ENCODE results near the gene EXOC4.

DNA sequence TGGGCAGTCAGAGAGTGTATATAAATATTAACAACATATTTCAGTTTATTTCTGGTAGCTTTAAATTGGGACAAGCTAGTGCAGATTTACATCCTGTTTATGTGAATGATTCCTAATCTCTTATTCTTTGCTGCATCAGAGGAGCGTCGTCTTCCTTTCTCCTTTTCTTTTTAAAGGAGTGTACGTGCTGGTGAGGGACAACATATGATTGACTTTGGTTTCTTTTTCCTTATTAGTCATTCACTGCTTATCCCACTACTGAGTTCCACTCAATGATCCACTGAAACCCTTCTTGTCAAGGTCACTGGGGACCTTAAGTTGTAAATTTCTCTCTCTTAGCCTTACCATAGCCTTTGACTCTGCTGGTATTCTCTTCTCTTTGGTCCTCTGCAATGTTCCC, 116.3 kb downstream of the EXOC4 start:
- TF ChIP-seq, protein P1, sequence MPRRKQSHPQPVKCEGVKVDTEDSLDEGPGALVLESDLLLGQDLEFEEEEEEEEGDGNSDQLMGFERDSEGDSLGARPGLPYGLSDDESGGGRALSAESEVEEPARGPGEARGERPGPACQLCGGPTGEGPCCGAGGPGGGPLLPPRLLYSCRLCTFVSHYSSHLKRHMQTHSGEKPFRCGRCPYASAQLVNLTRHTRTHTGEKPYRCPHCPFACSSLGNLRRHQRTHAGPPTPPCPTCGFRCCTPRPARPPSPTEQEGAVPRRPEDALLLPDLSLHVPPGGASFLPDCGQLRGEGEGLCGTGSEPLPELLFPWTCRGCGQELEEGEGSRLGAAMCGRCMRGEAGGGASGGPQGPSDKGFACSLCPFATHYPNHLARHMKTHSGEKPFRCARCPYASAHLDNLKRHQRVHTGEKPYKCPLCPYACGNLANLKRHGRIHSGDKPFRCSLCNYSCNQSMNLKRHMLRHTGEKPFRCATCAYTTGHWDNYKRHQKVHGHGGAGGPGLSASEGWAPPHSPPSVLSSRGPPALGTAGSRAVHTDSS (CRISPR knock-in tag; conservative IDR thresholded peaks at IDR 0.05) = no peak
- TF ChIP-seq U2AF1 (optimal IDR thresholded peaks at IDR 0.05; ENCODE audit: low read depth, low read length) (no peak), SP2 (CRISPR knock-in tag; IDR thresholded peaks at IDR 0.05) (no peak), HDAC2 (CRISPR knock-in tag; IDR thresholded peaks at IDR 0.05) (no peak), ZFY (CRISPR knock-in tag; IDR thresholded peaks at IDR 0.05) (no peak), JUN (CRISPR knock-in tag; IDR thresholded peaks at IDR 0.05) (no peak), TCF7 (IDR thresholded peaks at IDR 0.05; ENCODE audit: low read depth) (no peak), ZNF263 (CRISPR knock-in tag; IDR thresholded peaks at IDR 0.05) (no peak), PHF5A (CRISPR knock-in tag; IDR thresholded peaks at IDR 0.05; ENCODE audit: low read depth, unreplicated experiment) (no peak), EZH2 (conservative IDR thresholded peaks at IDR 0.05; ENCODE audit: low read depth, low read length) (no peak), PAX8 (CRISPR knock-in tag; IDR thresholded peaks at IDR 0.05; ENCODE audit: borderline replicate concordance) (no peak), ETV6 (CRISPR knock-in tag; conservative IDR thresholded peaks at IDR 0.05) (no peak)
- TF ChIP-seq, protein P2, sequence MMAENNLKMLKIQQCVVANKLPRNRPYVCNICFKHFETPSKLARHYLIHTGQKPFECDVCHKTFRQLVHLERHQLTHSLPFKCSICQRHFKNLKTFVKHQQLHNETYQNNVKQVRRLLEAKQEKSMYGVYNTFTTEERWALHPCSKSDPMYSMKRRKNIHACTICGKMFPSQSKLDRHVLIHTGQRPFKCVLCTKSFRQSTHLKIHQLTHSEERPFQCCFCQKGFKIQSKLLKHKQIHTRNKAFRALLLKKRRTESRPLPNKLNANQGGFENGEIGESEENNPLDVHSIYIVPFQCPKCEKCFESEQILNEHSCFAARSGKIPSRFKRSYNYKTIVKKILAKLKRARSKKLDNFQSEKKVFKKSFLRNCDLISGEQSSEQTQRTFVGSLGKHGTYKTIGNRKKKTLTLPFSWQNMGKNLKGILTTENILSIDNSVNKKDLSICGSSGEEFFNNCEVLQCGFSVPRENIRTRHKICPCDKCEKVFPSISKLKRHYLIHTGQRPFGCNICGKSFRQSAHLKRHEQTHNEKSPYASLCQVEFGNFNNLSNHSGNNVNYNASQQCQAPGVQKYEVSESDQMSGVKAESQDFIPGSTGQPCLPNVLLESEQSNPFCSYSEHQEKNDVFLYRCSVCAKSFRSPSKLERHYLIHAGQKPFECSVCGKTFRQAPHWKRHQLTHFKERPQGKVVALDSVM (CRISPR knock-in tag; IDR thresholded peaks at IDR 0.05) = no peak
- TF ChIP-seq, protein P3, sequence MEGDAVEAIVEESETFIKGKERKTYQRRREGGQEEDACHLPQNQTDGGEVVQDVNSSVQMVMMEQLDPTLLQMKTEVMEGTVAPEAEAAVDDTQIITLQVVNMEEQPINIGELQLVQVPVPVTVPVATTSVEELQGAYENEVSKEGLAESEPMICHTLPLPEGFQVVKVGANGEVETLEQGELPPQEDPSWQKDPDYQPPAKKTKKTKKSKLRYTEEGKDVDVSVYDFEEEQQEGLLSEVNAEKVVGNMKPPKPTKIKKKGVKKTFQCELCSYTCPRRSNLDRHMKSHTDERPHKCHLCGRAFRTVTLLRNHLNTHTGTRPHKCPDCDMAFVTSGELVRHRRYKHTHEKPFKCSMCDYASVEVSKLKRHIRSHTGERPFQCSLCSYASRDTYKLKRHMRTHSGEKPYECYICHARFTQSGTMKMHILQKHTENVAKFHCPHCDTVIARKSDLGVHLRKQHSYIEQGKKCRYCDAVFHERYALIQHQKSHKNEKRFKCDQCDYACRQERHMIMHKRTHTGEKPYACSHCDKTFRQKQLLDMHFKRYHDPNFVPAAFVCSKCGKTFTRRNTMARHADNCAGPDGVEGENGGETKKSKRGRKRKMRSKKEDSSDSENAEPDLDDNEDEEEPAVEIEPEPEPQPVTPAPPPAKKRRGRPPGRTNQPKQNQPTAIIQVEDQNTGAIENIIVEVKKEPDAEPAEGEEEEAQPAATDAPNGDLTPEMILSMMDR (CRISPR knock-in tag; IDR thresholded peaks at IDR 0.05) = no peak

Data from HepG2 (cell line).